ENCODE measurements around the gene PMEPA1. TPM values are rescaled to one million over a fixed set of nuclear protein-coding genes. Genes with fewer than 3 reads are reported as not detected.

Gene PMEPA1
- total RNA-seq, 1 experiment from 2014 or later: 163 TPM

DNA sequence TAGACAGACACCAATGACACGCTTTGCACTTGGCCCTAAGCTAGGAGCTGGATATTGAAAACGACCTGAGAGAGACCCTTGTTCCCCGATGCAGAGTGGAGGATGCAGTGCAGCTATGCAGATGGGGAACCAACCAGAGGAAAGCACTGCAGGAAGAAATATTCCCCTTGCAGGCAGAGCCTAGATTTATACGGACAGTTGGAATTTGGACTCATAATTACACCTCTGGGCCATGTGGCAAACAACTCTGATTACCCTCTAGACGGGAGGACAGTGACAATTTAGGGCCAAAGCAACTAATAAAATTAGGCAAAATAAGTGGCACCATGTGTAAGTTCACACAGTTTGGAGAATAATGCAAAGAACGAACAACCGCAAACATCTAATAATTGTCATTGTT lies 12.3 kb downstream of the PMEPA1 start:
- TF ChIP-seq EZH2 (IDR thresholded peaks at IDR 0.05; ENCODE audit: low read depth): no peak
- TF ChIP-seq, protein P1, sequence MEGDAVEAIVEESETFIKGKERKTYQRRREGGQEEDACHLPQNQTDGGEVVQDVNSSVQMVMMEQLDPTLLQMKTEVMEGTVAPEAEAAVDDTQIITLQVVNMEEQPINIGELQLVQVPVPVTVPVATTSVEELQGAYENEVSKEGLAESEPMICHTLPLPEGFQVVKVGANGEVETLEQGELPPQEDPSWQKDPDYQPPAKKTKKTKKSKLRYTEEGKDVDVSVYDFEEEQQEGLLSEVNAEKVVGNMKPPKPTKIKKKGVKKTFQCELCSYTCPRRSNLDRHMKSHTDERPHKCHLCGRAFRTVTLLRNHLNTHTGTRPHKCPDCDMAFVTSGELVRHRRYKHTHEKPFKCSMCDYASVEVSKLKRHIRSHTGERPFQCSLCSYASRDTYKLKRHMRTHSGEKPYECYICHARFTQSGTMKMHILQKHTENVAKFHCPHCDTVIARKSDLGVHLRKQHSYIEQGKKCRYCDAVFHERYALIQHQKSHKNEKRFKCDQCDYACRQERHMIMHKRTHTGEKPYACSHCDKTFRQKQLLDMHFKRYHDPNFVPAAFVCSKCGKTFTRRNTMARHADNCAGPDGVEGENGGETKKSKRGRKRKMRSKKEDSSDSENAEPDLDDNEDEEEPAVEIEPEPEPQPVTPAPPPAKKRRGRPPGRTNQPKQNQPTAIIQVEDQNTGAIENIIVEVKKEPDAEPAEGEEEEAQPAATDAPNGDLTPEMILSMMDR (conservative IDR thresholded peaks at IDR 0.05): no peak
- Histone ChIP-seq H3K4me3 (peak overlapping the region; percentile 28; the same call in 1 of the 2 replicates), H3F3A (ENCODE audit: insufficient read depth, low read depth) (peaks cover 94% of the 10 kb centered on the region), H4K20me1 (ENCODE audit: insufficient read depth) (peaks cover 8% of the 10 kb centered on the region), H3K27me3 (ENCODE audit: insufficient read depth, low read depth) (no peaks in the 10 kb centered on the region), H3K4me2 (peak overlapping the region; percentile 71), H3K9me2 (ENCODE audit: insufficient read depth) (no peaks in the 10 kb centered on the region), H3K36me3 (ENCODE audit: low read depth) (peaks cover 38% of the 10 kb centered on the region), H3K27ac (peak overlapping the region; percentile 96), H3K79me2 (ENCODE audit: low read depth) (peaks cover 85% of the 10 kb centered on the region), H3K4me1 (replicated peaks; ENCODE audit: insufficient read depth) (peaks cover 93% of the 10 kb centered on the region), H3K9me3 (ENCODE audit: insufficient read depth, low read depth) (no peaks in the 10 kb centered on the region), H2AFZ (no peak overlapping the region)
- CTCF ChIA-PET: interaction anchor here (0.8 to 1.0 kb wide), 2 partner anchors 13 to 75 kb away, joined by 3 to 7 read pairs; partner anchors contain the start of gene PMEPA1
- intact Hi-C loops (cut with micrococcal nuclease; ENCODE audit: unreplicated experiment): loop anchor here (10.0 kb wide), 1 partner anchor 263 kb away; no protein-coding TSS in a partner anchor
- DNase-seq: no peak
- POLR2A ChIA-PET (ENCODE audit: unreplicated experiment): interaction anchor here (0.6 to 1.5 kb wide), 6 partner anchors 12 to 416 kb away, joined by 3 to 19 read pairs (median 4); partner anchors contain the start of gene PMEPA1
- no TSS peak for BruUV-seq (replicated peaks)

DNA sequence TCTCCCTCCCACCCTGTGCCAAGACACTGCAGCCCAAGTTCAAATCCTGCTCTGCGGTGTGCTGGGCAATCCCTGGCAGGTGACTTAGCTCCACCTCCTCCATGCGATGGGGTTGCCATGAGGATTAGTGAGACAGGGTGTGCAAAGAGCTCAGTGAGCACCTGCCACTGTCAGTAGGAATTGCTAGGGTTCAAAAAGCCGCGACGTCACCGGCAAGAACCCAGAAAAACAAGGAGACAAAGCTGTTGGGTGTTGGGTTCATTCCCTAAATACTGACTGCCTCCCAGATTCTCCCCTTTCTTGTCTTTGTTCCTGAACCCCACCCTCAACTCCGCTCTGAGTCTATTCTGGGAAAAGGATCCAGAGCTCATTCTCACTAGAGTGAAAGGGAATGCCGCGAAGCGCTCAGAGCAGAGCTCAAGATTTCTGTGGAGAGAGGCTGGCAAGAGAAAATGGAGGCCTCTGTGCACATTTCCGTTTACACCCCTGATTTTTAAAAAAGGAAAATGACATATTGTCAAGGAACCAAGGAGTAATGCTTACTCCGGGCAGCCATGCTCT lies 13.3 kb downstream of the PMEPA1 start:
- ChIA-PET CTCF (interaction anchor here (0.6 kb wide), 1 partner anchor 241 kb away, joined by 3 read pairs; no protein-coding TSS in a partner anchor), POLR2A (ENCODE audit: unreplicated experiment) (interaction anchor here (0.7 kb wide), 1 partner anchor 436 kb away, joined by 4 read pairs; no protein-coding TSS in a partner anchor)
- H2AFZ ChIP-seq: no peak overlapping the region
- no peaks in the 10 kb centered on the region for H3K9me2 ChIP-seq (ENCODE audit: insufficient read depth)
- BruUV-seq (replicated peaks): no TSS peak
- TF ChIP-seq EZH2 (IDR thresholded peaks at IDR 0.05; ENCODE audit: low read depth): no peak
- TF ChIP-seq, protein P1 (conservative IDR thresholded peaks at IDR 0.05): no peak
- H3K9me3 ChIP-seq (ENCODE audit: insufficient read depth, low read depth): no peaks in the 10 kb centered on the region
- H4K20me1 ChIP-seq (ENCODE audit: insufficient read depth): no peaks in the 10 kb centered on the region
- H3K4me3 ChIP-seq: peak overlapping the region; percentile 28; the same call in 1 of the 2 replicates
- H3F3A ChIP-seq (ENCODE audit: insufficient read depth, low read depth): peaks cover 94% of the 10 kb centered on the region
- H3K36me3 ChIP-seq (ENCODE audit: low read depth): peaks cover 32% of the 10 kb centered on the region
- peaks cover 93% of the 10 kb centered on the region for H3K4me1 ChIP-seq (replicated peaks; ENCODE audit: insufficient read depth)
- H3K27me3 ChIP-seq (ENCODE audit: insufficient read depth, low read depth): no peaks in the 10 kb centered on the region
- peaks cover 85% of the 10 kb centered on the region for H3K79me2 ChIP-seq (ENCODE audit: low read depth)
- DNase-seq: no peak
- H3K27ac ChIP-seq: peak overlapping the region; percentile 96
- intact Hi-C loops (cut with micrococcal nuclease; ENCODE audit: unreplicated experiment): loop anchor here (10.0 kb wide), 1 partner anchor 262 kb away; no protein-coding TSS in a partner anchor
- H3K4me2 ChIP-seq: peak overlapping the region; percentile 71

DNA sequence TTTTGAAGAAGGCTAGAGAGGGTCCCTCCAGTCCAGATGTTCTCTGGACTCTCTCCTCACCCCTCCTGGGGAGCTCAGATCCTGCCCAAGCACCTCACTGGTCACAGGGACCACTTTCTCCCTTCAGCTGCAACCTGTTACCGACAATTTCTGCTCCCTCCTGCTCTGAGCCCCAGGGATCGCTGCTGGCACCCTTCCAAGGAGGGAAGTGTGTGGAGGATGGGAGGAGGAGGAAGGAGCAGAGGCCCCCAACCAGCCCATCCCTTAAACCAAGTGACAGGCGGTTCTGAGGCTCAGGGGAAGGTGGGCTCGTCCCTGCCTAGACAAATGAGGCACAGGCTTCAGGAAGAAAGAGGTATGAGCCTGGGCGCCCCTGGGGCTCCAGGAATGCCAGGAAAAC lies 13.9 kb downstream of the PMEPA1 start:
- intact Hi-C loops (cut with micrococcal nuclease; ENCODE audit: unreplicated experiment): loop anchor here (10.0 kb wide), 1 partner anchor 261 kb away; no protein-coding TSS in a partner anchor
- no peak for TF ChIP-seq EZH2 (IDR thresholded peaks at IDR 0.05; ENCODE audit: low read depth)
- TF ChIP-seq, protein P1 (conservative IDR thresholded peaks at IDR 0.05): no peak
- H4K20me1 ChIP-seq (ENCODE audit: insufficient read depth): no peaks in the 10 kb centered on the region
- no peaks in the 10 kb centered on the region for H3K27me3 ChIP-seq (ENCODE audit: insufficient read depth, low read depth)
- peaks cover 93% of the 10 kb centered on the region for H3K4me1 ChIP-seq (replicated peaks; ENCODE audit: insufficient read depth)
- no peak for DNase-seq
- POLR2A ChIA-PET (ENCODE audit: unreplicated experiment): no interaction called here
- peaks cover 85% of the 10 kb centered on the region for H3K79me2 ChIP-seq (ENCODE audit: low read depth)
- H3K4me2 ChIP-seq: peak overlapping the region; percentile 71
- no peak overlapping the region for H2AFZ ChIP-seq
- H3K9me3 ChIP-seq (ENCODE audit: insufficient read depth, low read depth): no peaks in the 10 kb centered on the region
- CTCF ChIA-PET: no interaction called here
- peak overlapping the region; percentile 12; the same call in 1 of the 2 replicates for H3K4me3 ChIP-seq
- no peaks in the 10 kb centered on the region for H3K9me2 ChIP-seq (ENCODE audit: insufficient read depth)
- peak overlapping the region; percentile 96 for H3K27ac ChIP-seq
- peaks cover 27% of the 10 kb centered on the region for H3K36me3 ChIP-seq (ENCODE audit: low read depth)
- H3F3A ChIP-seq (ENCODE audit: insufficient read depth, low read depth): peaks cover 94% of the 10 kb centered on the region
- BruUV-seq (replicated peaks): no TSS peak
